ENCODE results near the gene GOLGA8B. TPM values are rescaled to one million over a fixed set of nuclear protein-coding genes. Genes with fewer than 3 reads are reported as not detected.
A peak's percentile ranks its signal among the peaks of the same experiment; 100 is the strongest.
"Not testable (repeated sequence)": the region's sequence is repeated elsewhere in the genome, so short reads cannot be mapped to it uniquely, and the experiment has no call there.

Gene GOLGA8B, protein sequence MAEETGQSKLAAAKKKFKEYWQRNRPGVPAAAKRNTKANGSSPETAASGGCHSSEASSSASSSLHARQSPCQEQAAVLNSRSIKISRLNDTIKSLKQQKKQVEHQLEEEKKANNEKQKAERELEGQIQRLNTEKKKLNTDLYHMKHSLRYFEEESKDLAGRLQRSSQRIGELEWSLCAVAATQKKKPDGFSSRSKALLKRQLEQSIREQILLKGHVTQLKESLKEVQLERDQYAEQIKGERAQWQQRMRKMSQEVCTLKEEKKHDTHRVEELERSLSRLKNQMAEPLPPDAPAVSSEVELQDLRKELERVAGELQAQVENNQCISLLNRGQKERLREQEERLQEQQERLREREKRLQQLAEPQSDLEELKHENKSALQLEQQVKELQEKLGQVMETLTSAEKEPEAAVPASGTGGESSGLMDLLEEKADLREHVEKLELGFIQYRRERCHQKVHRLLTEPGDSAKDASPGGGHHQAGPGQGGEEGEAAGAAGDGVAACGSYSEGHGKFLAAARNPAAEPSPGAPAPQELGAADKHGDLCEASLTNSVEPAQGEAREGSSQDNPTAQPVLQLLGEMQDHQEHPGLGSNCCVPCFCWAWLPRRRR
- total RNA-seq (2014; rRNA removed; shearing (Covaris generic)) (71.7 and 91.3 TPM in 2 replicates), total RNA-seq (2022) (125 and 136 TPM in 2 replicates), Bru-seq, nascent RNA (percentile 74 among the genes with signal in this experiment), BruChase-seq, experiment 1, labeled RNA remaining after a 6-hour chase (percentile 95 among the genes with signal in this experiment), BruChase-seq, experiment 2, labeled RNA remaining after a 2-hour chase (percentile 86 among the genes with signal in this experiment)
- long read RNA-seq, partial matches to known transcripts = 42 of 85 reads
- long read RNA-seq, other reads (novel, unspliced or antisense) = 43 of 85 reads

DNA sequence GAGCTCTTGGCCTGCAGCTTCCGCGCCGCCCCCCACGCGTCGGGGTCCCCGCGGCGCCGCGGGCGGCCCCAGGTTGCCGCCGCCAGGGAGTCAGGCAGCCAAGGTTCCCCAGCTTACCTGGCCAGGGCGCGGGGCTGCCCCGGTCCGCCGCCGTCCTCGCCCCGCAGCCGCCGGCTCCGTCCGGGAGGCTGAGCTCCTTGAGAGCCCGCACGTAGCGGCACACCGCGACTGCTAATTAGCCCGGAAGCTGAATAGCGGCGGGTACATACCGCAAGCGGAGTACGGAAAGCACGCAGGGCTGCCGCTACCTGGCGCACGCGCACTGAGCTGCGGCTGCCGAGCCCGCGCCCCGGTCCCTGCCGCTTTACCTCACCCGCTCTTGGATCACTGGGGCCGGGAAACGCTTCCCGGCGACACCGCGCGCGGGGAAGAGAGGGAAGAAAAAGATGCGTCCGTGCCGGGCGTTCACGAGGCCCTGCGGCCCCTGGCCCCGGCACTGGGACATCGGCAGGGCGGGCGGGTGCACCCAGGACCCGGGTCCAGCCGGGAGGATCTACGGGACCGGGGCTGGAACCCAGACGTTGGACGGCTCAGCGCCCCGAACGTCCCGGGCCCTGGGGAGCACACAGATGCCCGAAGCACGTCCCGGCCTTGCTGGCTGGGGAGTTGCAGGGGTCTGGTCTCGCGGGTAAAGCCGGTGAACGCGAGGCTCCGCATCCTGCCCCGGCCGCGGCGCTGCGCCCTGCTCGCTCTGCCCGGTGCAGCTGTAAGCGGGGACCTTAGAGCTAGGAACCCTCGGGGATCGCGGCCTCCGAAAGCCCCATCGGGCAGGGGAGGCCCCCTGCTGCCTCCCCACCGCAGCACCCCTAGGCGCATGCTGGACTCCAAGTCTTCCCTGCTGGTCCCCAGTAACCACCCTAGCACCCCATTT is at the start of gene GOLGA8B:
GOLGA8B (minus strand) TSS at position 253 of the 931 bp plus-strand sequence. CDS start 47,739 bp downstream, outside the sequence.
- peak within 1 kb of the TSS; percentile 96 for H2AFZ ChIP-seq (ENCODE audit: low read length)
- intact Hi-C loops (cut with micrococcal nuclease; ENCODE audit: unreplicated experiment) = loop anchor here (1.0 to 10.0 kb wide), 2 partner anchors 59 to 473 kb away; no protein-coding TSS in a partner anchor
- peak within 1 kb of the TSS; percentile 90 for H3K4me2 ChIP-seq (ENCODE audit: low read length)
- peak; percentile 88 for DNase-seq (ENCODE audit: low spot score)
- no TSS peak for BruUV-seq (replicated peaks)
- H3K4me3 ChIP-seq (ENCODE audit: low read depth, low read length, poor library complexity, severe bottlenecking) = peak within 1 kb of the TSS; percentile 95
- H3K79me2 ChIP-seq (ENCODE audit: insufficient read depth, low read depth, low read length) = peaks cover 17% of the 10 kb centered on the region; the same call in 1 of the 2 replicates
- H3K9me3 ChIP-seq (ENCODE audit: low read length) = no peaks in the 10 kb centered on the region
- H3K9me2 ChIP-seq (ENCODE audit: insufficient read depth, low read length) = no peaks in the 10 kb centered on the region
- no peak for TF ChIP-seq EZH2phosphoT487 (IDR thresholded peaks at IDR 0.05; ENCODE audit: borderline replicate concordance, low read depth, low read length)
- TF ChIP-seq, protein P1, sequence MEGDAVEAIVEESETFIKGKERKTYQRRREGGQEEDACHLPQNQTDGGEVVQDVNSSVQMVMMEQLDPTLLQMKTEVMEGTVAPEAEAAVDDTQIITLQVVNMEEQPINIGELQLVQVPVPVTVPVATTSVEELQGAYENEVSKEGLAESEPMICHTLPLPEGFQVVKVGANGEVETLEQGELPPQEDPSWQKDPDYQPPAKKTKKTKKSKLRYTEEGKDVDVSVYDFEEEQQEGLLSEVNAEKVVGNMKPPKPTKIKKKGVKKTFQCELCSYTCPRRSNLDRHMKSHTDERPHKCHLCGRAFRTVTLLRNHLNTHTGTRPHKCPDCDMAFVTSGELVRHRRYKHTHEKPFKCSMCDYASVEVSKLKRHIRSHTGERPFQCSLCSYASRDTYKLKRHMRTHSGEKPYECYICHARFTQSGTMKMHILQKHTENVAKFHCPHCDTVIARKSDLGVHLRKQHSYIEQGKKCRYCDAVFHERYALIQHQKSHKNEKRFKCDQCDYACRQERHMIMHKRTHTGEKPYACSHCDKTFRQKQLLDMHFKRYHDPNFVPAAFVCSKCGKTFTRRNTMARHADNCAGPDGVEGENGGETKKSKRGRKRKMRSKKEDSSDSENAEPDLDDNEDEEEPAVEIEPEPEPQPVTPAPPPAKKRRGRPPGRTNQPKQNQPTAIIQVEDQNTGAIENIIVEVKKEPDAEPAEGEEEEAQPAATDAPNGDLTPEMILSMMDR (conservative IDR thresholded peaks at IDR 0.05; ENCODE audit: low read length) = 0 out of 2 replicates have a peak, but pooled peaks have one; percentile 14
- peaks cover 14% of the 10 kb centered on the region for H3K4me1 ChIP-seq (ENCODE audit: insufficient read depth, low read length, poor library complexity, severe bottlenecking)
- CTCF ChIA-PET (ENCODE audit: unreplicated experiment) = interaction anchor here (0.6 kb wide), 1 partner anchor 813 kb away, joined by 3 read pairs; no protein-coding TSS in a partner anchor
- peak within 1 kb of the TSS; percentile 28 for H3K27ac ChIP-seq (ENCODE audit: low read depth, low read length, poor library complexity, severe bottlenecking)
- no peaks in the 10 kb centered on the region for H3K36me3 ChIP-seq (ENCODE audit: insufficient read depth, low read length)
- POLR2A ChIA-PET = interaction anchor here (1.0 to 1.5 kb wide), 4 partner anchors 215 to 482 kb away, joined by 3 to 5 read pairs (median 4); partner anchors contain the start of genes EMC7, LPCAT4 and PGBD4
- 0 out of 2 replicates have a peak, but pooled peaks cover 3% of the 10 kb centered on the region for H4K20me1 ChIP-seq (ENCODE audit: insufficient read depth, low read length)

DNA sequence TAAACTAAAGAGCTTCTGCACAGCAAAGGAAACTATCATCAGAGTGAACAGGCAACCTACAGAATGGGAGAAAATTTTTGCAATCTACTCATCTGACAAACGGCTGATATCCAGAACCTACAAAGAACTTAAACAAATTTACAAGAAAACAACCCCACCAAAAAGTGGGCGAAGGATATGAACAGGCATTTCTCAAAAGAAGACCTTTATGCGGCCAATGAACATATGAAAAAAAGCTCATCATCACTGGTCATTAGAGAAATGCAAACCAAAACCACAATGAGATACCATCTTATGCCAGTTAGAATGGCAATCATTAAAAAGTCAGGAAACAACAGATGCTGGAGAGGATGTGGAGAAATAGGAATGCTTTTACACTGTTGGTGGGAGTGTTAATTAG is 49.7 kb upstream of the GOLGA8B start:
- H3K79me2 ChIP-seq (ENCODE audit: insufficient read depth, low read depth, low read length); H3K9me2 ChIP-seq (ENCODE audit: insufficient read depth, low read length); BruUV-seq (replicated peaks); H3K36me3 ChIP-seq (ENCODE audit: insufficient read depth, low read length); H4K20me1 ChIP-seq (ENCODE audit: insufficient read depth, low read length); H3K4me3 ChIP-seq (ENCODE audit: low read depth, low read length, poor library complexity, severe bottlenecking); intact Hi-C loops (cut with micrococcal nuclease; ENCODE audit: unreplicated experiment); POLR2A ChIA-PET; CTCF ChIA-PET (ENCODE audit: unreplicated experiment); H2AFZ ChIP-seq (ENCODE audit: low read length); H3K9me3 ChIP-seq (ENCODE audit: low read length); H3K4me2 ChIP-seq (ENCODE audit: low read length); H3K27ac ChIP-seq (ENCODE audit: low read depth, low read length, poor library complexity, severe bottlenecking); H3K4me1 ChIP-seq (ENCODE audit: insufficient read depth, low read length, poor library complexity, severe bottlenecking); DNase-seq (ENCODE audit: low spot score): not testable (repeated sequence)

Measured in OCI-LY7 (cell line).